HG03064 (cell line): Measurements from ENCODE around the gene GDPD1.
"Not testable (repeated sequence)": the region's sequence is repeated elsewhere in the genome, so short reads cannot be mapped to it uniquely, and the experiment has no call there.

Source experiments
- ATAC-seq: cut with Tn5 transposase; IDR thresholded peaks from one replicate; pipeline ENCODE4 v1.9.1; 2021; ENCODE audit warnings: low read depth; ENCODE audit not compliant: unreplicated experiment

Gene GDPD1

DNA sequence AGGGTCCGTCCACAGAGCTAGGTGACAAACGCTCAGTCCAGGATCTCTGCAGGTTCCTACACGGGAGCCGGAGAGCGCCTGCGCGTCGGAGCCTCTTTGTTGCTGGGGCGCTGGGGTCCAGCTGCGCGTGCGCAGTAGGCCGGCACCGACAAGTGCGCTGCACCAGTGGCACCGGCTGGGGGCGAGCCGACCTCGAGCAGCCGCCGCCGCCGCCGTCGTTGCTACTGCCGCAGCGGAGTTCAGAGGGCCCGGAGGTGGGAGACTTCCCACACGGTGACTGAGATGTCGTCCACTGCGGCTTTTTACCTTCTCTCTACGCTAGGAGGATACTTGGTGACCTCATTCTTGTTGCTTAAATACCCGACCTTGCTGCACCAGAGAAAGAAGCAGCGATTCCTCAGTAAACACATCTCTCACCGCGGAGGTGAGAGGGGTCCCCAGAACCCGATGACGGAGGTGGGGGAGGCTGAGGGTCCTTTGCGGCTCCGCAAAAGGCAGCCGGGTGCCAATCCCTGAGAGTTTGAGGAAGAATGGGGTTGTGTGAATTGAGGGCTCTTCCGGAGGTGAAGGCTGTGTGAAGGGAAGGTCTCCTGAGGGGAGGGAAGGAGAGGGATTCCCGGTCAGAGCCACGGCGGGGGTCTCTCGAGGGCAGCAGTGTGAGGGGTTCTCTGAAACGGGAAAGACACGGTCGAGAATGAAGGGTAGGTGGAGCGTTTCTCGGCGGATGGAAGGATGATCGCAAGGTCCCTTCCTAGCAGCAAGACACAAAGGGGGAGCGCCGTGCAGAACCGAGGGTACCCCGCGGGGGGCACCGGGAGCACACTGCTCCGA lies at the start of gene GDPD1:
Gene GDPD1, plus strand, starts transcription at position 184 of the 831 bp plus-strand sequence. Its CDS starts 99 bp downstream, at position 283.
- peak; percentile 94 for ATAC-seq

DNA sequence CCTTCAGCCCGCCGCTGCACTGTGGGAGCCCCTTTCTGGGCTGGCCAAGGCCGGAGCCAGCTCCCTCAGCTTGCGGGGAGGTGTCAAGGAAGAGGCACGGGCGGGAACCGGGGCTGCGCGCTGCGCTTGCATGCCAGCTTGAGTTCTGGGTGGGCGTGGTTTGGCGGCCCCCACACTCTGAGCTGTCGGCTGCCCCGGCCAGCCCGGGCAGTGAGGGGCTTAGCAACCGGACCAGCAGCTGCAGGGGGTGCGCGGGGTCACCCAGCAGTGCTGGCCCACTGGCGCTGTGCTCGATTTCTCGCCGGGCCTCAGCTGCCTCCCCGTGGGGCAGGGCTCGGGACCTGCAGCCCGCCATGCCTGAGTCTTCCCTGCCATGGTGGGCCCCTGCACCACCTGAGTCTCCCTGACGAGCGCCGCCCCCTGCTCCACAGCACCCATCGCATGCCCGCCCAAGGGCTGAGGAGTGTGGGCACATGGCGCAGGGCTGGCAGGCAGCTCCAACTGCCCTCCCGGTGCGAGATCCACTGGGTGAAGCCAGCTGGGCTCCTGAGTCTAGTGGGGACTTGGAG lies 47.8 kb upstream of the GDPD1 start:
- ATAC-seq = no peak

GRCh38 chr17:59174671-59175070 lies 45.6 kb upstream of the GDPD1 start:
- no peak for ATAC-seq

GRCh38 chr17:59175076-59175475 lies 45.2 kb upstream of the GDPD1 start:
- no peak for ATAC-seq

DNA sequence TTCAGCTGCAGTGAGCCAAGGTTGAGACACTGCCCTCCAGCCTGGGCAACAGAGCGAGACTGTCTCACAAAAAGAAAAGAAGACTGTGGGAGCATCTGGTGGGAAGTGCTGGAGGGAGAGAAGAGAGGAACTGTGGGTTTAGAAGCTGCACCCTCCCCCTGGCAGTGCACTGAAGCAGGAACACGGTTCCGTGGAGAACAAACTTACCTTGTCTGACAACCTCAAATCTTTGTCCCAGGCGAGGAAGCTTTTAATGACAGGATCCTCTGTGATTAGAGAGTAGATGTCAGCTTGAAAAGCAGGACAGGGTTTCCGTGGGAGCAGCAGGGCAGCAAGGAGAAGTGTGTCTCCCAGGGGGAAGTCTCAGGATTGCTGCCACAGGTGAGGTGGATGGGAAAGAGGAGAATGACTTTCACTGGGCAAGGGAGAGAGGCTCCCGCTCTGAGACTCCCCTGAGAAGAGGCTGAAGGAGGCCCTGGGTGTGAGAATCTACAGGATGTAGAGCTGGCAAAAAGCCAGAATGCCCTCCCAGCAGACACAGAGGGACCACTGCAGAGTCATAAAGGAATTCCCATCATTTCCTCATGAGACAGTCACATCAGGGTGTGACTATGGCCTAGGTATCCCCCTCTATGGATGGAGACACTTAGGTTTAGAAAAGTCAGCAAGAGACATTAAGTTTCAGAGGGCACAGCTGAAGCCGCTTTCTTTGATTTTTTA lies 41.9 kb upstream of the GDPD1 start:
- ATAC-seq = no peak

- not testable (repeated sequence) for ATAC-seq
Observed at GRCh38 chr17:59179601-59180000, 40.7 kb upstream of the GDPD1 start.

DNA sequence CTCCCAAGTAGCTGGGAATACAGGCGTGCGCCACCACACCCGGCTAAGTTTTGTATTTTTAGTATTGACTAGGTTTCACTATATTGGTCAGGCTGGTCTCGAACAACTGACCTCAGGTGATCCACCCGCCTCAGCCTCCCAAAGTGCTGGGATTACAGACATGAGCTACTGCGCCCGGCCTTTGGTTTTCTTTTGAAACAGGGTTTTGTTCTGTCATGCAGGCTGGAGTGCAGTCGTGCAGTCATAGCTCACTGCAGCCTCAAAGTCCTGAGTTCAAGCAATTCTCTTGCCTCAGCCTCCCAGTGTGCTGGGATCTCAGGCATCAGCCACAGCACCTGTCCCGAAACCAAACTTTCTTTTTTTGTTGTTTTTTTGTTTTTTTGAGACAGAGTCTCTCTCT lies 39.7 kb upstream of the GDPD1 start:
- ATAC-seq = no peak

DNA sequence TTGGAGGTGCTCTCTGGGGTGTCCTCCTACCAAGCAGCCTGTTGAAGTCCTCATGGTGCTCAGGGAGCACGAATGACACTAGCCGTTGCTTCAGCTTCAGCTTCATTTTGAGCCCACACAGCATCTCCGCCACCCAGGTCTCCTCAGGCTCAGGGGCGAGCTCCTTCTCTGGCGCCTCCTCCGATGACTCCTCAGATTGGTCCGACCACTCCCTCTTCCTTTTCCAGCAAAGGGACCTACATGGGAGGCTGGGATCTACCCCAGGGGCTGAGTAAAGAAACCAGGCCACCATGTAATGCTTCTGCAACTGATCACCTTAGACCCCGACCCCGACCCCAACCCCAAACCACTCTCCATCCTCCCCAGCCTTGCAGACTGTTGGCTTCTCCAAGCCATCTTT lies 38.8 kb upstream of the GDPD1 start:
- ATAC-seq = no peak

DNA sequence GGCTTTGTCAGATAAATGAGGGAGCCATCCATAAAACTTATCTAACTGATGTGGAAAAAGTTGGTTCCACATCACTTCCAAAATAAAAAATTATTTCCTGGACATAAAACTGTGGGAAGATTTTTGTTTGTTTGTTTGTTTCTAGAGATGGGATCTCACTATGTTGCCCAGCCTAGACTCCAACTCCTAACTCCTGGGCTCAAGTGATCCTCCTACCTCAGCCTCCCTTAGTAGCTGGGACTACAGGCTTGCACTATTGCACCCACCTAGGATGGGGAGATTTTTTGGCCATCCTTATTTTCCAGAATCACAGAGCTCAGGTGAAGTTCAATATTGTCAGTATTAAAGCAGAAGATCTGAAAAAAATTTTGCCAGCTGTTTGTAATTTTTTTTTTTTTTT lies 34.3 kb upstream of the GDPD1 start:
- ATAC-seq = no peak

DNA sequence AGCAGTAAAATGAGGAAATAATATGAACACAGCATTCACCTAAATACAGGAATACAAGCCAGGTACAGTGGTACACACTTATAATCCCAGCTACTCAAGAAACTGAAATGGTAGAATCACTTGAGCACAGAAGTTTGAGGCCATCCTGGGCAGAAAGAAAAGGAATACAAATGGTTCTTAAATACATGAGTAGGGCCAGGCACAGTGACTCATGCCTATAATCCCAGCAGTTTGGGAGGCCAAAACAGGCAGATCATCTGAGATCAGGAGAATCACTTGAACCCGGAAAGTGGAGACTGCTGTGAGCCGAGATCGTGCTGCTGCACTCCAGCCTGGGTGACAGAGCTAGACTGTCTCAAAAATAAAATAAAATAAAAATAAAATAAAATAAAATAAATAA lies 33.5 kb upstream of the GDPD1 start:
- ATAC-seq = no peak

DNA sequence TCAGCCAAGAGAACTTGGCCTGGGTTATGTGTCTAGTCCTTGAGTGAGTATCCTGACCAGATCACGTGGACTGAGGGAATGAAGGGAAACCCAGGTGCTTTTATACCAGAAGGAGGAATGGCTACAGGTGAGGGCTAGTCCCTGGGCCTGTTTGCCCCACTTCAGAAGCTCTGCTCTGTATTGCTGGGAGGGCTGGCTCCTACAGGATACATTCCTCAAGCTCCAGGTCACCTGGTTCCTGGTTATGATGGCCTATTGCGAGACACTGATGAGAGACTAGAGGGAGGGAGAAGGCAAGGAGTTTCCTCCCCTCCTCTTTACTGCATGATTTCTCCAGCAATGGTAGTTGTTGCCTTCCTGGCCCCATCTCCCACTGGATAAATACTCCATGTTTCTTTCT lies 29.5 kb upstream of the GDPD1 start:
- no peak for ATAC-seq

DNA sequence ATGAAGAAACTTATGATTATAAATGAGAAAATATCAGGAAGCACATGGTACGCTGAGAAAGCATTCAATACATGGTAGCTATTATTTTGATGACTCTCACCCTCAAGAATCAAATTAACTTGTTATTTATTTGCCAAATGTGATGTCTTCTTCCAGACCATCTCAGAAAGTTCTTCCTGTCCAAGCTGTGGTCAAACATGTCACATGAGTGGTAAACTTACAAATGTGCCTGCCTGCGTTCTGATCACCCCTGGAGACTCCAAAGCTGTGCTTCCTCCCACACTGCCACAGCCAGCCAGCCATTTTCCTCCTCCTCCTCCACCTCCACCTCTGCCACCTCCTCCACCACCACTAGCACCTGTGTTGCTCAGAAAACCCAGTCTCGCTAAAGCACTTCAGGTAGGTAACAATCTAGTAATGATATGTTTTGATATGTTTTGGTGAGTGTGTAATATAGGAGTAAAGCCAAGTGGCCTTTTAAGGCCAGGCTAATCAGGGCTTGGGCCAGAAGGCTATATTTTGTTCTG lies 26.9 kb upstream of the GDPD1 start:
- ATAC-seq = no peak

DNA sequence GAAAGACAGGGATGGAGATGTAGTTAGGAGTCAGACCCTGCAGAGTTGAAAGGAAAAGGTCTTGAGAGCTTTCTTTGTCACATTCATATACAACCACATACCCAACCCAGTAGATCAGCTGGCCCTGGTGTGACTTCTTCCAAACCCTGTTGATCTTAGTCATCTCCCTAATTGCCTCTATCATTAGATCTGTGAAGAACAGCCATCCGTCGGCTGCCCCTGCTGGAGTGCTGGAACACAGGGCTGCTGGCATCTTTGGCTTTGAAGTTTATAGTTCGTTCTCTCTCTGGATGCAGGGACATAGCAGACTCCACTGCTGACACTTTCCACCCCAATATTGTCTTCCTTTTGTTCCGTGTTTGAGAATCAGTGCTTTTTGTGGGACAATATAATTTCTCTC lies 20.9 kb upstream of the GDPD1 start:
- no peak for ATAC-seq

GRCh38 chr17:59202320-59202719 lies 18.0 kb upstream of the GDPD1 start:
- ATAC-seq = no peak

- no peak for ATAC-seq
Observed at GRCh38 chr17:59219370-59219769, 941 bp upstream of the GDPD1 start.

DNA sequence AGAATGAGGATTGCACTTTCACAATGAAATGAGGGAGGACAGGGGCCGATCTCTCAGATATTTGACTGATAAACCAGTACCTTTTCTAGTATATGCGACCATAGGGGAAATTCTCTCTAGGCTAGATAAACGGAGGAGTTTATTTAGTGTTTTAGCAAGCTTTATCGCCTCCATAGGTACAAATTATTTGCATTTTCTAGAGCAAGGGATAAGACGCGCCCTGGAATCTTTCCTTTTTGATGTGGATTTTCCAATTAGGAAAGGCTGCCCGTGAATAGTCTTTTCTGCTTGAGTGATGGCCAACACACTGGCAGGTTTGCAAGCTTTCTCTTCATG lies 351 bp upstream of the GDPD1 start:
- ATAC-seq = no peak

DNA sequence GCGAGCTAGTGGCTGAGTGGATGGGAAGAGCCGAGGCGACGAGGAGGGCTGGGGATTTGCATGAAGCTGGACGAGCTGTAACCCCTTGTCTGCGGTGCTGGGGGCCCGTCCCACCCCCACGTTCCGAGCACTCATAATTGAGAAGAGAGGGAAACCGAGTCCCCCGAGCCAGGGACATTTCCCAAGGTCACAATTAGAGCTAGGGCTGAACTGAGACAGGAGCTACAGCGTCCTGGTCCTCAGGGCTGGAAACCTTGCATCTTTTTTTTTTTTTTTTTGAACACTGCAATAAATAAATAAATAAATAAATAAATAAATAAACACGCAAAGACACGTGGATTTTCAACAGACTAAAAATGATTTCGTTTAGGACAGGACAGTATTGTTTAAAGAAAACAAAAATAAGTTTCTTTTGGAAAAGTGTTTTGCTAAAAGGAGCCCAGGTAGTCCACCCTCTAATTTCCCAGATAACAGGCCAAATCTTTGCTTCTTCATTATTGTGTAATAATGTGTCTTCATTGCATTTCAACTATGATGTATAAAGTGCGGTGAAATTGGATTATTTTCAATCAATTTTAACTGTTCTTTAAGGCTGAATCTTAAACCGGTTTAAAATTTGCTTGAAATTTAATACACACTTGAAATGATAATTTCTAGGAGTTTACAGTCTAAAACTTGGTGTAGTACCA lies 992 bp downstream of the GDPD1 start:
- ATAC-seq = no peak

- no peak for ATAC-seq
Observed at GRCh38 chr17:59223813-59224212, 3.5 kb downstream of the GDPD1 start.

GRCh38 chr17:59228588-59228987 lies 8.3 kb downstream of the GDPD1 start:
- not testable (repeated sequence) for ATAC-seq

GRCh38 chr17:59230764-59231163 lies 10.5 kb downstream of the GDPD1 start:
- no peak for ATAC-seq

DNA sequence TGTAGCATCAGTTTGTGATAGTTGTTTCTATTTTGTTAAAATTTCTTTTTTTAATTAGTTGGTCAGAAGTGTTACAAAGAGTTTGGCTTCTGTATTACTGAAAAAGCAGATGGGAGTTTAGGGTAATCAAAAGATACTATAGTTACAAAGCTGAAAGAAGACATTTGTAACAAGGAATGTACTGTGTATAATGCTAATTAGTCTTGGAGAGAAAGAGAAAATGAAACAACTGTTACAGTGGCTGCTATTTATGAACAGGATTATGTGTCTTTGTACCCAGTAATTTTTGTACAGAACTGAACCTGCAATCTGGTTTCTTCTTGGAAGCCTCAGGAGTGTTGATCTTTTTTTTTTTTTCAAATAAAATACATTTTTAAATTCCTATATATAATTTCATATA lies 14.3 kb downstream of the GDPD1 start:
- no peak for ATAC-seq
